NCI-H2196 (cell line): Measurements from ENCODE around the gene IGF2.

ENCODE experiments used
- DNase-seq: peaks from one replicate; lab custom pipeline; 2025; ENCODE audit not compliant: unreplicated experiment; lab: John Stamatoyannopoulos, UW

The IGF2 gene

DNA sequence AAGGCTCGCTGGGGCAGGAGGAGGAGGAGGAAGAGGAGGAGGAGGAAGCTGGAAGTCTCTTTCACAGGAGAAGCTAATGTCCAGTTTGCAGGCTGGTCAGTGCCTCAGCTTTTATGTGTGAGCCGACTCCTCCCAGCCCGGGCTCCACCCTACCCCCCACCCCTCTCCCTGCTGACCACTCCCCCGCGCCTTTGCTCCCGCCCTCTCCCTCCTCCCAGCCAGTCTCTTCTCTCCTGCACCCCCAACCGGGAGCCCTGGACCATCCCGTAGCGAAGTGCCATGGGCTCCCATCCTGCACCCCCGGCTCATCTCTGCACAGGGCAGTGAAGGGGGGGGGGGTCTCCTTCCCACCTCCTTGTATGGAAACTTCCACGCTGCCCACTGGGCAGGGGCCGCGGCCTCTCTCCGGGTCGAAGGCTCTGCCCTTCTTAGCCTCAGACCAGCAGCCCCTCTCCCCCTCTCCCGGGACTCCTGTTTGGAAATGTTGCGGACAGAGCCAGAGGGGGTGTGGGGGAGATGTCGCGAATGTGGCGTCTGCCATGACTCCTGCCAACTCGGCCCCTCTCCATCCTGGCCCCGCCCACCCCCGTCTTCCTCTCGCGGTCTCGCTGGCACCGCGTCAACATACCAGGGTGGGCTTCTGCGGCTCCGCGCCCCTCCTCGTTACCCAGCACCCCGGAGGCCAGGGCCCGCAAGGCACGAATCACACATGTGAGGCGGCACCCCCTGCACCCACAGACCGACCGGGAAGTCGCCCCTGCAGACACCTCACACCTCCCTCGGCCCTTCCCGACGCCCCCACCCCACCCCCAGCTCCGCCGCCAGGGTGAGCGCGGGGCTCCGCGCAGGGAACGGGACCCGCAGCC lies 1.8 kb downstream of the IGF2 start:
- peak; percentile 62 for DNase-seq

DNA sequence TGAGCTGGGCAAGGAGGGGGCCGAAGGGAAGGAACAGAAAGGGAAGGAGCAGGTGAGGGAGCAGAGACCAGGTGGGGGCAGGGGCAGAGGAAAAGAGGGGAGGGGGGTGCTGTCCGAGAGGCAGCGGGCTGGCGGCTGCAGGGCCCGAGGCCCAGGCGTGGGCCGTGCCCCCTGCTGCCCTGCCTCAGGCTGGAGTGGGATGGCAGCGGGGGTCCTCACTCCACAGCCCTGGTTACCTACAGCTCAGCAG lies 2.3 kb downstream of the IGF2 start:
- DNase-seq, result no peak

- DNase-seq, result no peak
Observed at GRCh38 chr11:2136209-2136951, 2.8 kb downstream of the IGF2 start.

- no peak for DNase-seq
Observed at GRCh38 chr11:2135648-2136201, 3.5 kb downstream of the IGF2 start.

- no peak for DNase-seq
Observed at GRCh38 chr11:2135018-2135569, 4.1 kb downstream of the IGF2 start.

DNA sequence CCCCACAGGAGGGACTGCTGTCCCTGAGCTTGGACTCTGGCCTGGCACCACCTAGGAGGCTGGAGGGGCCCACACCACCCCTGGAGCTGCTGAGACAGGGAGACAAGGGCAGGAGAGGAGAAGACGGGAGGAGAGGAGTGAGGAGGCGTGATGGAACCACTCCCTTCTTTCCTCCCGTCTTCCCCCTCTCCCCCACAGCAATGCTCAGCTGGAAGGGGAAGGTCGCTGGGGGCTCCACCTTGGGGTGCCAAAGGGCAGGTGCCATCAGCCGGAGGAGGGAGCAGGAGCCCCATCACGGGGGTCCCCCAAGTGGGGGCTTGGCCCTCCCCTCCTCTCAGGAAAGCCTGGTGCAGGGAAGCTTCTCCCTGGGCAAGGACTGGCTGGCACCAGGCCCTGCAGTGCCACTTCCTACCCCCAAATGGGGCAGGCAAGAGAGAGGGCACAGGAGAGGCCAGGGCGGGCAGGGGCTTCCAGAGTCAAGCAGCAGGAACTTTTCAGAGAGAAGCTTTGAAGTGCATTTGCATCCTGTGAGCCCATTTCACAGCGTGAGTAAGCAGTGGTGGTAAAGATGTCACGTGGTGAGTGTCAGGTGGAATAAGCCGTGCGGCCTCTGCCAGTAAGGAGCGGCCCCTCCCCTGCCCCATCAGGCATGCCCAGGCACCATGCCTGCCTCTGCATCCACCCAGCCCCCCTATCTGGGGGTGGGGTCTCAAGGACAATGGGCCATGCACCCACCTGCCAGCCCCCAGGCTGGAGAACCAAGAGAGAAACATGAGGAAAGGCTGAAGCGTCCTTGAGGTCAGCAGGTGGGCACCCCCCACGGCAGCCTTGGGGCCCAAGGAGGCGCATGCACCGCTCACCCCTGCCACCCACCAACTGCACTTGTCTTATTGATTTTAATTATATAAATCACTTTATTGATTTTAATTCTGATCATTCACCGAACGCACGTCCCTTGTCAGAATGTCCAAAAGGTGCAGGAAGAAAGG lies 4.9 kb downstream of the IGF2 start:
- no peak for DNase-seq

DNA sequence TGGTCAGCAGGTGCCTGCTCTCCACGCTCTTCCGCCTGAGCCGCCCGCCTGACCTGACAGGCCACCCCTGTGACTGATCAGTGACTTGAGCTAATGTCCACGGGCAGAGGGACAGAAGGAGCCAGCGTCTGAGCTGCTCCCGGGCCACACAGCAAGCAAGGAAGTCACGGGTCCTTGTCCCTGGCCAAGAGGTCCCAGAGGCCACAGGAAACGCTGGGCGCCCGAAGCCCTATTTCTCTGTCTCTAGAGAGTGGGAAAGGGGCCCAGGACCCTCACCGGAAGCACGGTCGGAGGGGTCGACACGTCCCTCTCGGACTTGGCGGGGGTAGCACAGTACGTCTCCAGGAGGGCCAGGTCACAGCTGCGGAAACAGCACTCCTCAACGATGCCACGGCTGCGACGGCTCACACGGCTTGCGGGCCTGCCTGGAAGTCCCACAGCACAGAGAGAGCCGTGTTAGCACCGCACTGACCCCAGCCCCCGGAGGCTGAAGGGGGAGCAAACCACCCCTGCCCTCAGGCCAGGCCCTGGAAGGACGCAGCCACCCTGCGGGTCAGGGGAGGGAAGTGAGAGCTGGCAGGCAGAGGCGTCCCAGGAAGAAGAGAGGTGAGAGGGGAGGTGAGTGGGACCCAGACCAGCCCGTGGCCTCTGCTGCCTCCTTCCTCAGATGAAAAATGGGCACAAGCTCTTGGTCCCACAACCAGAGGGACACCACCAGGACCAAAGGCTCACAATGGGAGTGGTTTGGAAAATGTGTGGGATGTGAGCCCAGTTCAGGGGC lies 5.8 kb downstream of the IGF2 start:
- no peak for DNase-seq

DNA sequence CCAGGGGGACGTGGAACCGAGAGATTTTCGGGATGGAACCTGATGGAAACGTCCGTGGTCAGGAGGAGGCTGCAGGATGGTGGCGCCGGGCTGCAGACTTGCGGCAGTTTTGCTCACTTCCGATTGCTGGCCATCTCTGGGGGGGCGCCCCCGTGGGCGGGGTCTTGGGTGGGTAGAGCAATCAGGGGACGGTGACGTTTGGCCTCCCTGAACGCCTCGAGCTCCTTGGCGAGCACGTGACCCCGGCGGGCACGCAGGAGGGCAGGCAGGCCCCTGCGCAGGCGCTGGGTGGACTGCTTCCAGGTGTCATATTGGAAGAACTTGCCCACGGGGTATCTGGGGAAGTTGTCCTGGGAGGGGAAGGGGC lies 6.3 kb downstream of the IGF2 start:
- DNase-seq, result no peak

DNA sequence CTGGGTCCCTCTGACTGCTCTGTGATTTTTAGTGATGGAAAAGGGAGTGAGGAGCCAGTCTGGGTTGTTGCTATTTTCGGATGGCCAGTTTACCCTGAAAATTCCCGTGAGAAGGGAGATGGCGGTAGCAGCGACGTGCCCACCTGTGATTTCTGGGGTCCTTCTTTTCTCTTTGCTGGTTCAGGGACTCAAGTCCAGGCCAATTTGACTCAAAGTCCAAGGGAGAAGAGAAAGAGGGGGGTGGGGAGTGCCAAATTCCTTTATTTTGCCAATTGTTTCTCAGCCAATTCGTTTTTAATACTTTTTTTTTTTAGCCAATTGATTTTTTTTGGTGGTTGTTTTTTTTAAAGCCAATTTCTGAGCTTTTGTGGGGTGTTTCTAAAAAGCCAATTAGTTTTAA lies 6.9 kb downstream of the IGF2 start:
- DNase-seq, result no peak

DNA sequence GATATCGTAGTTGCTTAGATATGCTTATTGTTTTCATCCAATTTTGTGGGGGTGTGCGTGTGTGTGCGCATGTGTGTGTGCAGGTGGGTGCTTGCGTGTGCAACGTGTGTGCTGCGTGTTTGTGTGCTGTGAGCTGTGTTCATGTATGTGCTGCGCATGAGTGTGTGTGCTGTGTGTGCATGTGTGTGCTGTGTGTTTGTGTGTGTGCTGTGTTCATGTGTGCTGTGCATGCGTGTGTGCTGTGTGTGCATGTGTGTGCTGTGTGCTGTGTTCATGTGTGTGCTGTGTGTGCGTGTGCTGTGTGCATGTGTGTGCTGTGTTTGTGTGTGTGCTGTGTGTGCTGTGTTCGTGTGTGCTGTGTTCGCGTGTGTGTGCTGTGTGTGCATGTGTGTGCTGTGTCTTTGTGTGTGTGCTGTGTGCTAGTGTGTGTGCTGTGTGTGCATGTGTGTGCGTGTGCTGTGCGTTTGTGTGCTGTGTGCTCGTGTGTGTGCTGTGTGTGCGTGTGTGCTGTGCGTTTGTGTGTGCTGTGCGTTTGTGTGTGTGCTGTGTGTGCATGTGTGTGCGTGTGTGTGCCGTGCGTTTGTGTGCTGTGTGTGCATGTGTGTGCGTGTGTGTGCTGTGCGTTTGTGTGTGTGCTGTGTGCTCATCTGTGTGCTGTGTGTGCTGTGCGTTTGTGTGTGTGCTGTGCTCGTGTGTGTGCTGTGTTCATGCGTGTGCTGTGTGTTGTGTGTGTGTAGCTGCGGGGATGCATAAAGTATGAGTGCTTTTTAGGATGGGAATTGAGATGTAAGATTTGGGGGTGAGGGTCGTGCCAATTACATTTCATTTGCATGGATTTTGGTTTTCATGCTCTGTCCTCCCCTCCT lies 7.6 kb downstream of the IGF2 start:
- DNase-seq, result no peak

DNA sequence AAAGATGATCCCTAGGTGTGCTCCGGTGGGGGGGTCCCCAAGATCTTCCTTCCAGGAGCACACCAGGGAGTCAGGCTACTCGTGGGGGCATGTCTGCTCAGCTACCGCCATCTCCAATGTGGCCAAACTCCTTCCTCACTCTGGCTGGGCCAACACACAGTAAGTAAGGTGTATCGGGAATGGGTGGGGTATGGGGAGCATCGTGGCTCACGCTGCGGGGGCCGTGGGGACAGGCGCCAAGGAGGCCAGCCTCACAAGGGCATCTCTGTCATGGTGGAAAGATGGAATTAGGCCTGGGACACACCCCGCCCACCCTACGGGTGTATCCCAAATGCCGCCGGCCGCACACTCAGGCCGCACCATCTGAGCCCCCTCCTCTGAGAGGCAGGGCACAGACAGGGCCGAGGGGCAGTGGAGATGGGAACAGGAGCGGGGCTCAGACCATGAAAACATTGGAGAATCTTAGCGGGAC lies 8.3 kb downstream of the IGF2 start:
- DNase-seq, result no peak

DNA sequence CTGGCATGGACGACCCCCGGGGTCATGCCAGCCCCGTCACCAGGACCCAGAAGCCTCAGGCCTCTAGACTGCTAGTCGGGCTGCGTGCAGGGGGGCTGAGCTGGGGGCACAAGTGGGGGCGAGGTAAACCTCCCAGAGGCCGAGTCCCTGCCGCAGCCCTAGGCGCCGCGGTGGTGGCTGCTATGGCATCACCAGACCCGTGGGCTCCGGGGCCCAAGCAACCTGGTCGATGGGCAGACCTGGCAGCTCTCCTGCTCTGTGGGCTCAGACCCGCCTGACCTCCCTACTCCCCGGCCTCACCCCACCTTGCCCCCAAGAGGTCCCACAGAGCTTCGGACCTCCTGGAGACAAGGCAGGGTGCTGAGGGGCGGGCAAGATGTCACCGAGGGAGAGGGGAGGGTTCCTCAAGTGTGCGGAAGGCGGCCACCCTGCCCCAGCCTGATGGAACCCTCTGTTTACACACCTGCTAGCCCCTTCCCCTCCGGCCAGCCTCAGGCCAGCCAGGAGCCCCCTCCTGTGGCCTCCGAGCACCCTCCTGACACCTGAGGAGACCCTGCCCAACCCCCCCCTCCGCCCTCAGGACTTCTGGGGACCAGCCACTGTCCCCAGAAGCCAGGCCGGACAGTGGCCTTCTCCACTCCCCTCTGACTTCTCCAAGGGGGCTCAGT lies 9.4 kb downstream of the IGF2 start:
- no peak for DNase-seq

- no peak for DNase-seq
Observed at GRCh38 chr11:2129308-2129698, 9.9 kb downstream of the IGF2 start.

DNA sequence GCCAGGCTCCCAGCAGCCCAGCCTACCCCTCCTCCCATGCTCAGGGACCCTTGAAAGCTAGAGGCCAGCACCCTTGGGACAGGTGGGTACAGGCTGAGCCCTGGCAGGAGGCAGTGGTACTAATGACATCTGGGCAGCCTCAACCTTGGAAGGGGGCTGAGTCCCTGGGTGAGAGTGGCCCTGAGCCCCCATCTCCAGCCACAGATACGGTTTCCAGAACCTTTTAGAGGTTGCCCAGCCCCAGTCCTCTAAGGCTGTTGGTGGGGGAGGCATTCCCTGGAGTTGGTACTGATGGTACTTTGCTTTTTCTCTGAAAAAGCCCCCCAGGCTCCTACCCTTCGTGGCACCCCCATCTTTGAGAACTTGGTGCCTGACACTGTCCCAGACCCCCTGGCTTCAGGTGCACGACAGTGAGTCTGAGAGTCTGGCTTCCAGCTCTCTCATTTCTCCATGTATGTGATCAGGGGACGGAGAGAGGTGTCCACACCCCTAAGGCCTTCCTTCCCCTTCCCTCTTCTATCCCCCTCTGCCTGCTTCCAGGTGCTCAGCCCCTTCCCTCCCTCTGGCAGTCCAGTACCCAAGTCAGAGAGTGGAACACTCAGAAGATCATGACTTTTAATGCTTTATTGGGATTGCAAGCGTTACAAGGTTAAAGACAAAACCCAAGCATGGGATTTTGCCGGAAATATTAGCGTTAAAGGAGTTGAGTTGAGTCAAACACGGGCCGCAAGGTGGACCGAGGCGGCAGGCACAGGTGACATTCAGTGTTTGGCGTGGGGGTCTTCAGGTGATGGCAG lies 10.5 kb downstream of the IGF2 start:
- DNase-seq, result no peak

DNA sequence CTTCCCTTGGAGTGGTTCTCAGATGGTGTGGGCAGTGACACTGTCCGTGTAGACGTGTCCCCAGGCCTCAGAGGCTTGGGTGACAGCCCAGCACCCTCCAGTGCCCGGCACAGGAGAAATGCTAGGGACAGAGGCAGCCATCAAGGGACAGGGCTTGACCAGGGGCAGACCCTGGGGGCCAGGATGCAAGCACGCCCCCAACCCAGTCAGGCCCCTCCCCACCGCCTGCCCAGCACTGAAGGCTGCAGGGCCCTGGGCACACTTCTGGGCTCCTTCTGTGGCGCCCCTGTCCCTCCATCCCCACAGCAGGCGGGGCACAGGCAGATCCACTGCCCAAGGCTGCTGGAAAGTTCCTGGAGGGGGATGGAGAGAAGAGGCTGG lies 11.1 kb downstream of the IGF2 start:
- no peak for DNase-seq

DNA sequence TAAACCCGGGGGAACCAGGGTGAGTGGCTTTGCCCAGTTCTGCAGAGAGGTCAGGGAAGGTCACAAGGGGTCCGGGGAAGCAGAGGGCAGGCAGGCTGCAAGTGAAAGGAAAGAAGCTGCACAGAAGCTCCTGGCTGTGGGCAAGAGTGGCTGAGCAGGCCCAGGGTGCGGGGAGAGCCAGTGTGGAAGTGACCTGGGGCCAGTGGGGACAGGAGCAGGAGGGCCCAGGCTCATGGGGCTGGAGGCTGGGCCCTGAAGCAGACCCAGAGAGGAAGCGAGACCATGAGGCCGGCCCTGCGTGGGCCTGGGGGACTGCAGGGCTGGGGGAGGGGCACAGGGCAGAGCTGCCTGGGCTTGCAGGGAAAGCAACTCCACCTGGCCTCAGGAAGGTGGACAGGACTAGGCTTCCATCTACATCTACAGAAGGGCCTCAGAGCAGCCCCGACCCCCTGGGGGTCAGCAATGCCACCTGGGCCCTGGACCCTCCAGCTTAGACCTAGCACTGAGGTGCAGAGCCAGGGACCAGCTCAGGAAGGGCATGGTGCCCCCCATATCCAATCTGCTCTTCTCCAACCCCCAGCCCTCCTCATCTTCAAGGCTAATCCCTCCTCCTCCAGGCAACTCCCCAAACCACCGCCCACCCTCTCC lies 11.6 kb downstream of the IGF2 start:
- no peak for DNase-seq

DNA sequence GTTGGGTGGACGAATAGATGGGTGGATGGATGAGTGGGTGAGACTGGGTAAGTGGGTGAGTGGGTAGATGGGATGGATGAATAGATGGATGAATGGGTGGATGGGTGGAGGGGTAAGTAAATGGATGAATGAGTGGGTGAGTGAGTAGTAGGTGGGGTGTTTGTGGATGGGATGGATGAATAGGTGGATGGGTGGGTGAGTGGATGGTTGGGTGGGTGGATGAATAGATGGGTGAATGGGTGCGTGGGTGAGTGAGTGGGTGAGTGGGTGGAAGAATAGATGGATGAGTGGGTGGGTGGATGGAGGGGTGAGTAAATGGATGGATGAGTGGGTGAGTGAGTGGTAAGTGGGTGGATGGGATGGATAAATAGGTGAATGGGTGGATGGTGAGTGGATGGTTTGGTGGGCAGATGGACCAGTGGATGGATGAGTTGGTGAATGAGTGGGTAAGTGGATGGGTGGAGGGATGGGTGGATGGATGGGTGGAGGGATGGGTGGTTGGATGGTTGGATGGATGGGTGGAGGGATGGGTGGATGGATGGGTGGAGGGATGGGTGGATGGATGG lies 12.6 kb downstream of the IGF2 start:
- DNase-seq, result no peak
